ENCODE data around the gene ZG16.

DNA sequence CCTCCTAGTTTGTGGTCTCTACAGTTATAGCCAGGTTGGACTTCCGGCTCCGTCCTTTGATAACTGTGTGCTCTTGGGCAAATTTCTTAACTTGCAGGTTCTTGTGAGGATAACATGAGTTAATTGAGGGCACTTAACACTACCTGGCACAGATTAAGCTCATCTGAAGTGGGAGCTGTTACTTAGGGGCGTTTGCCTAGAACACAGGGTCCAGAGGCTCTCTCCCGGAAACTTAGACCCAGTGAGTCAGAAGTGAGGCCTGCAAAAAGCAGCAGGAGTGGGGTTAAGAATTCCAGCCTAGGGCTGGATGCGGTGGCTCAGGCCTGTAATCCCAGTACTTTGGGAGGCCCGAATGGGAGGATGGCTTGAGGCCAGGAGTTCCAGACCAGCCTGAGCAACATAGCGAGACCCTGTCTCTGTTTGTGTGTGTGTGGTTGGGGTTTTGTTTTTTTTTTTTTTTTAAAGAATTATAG, 43.6 kb downstream of the ZG16 start:
- TF ChIP-seq ZNF331 (CRISPR knock-in tag; IDR thresholded peaks at IDR 0.05; ENCODE audit: low read depth) (no peak), NANOG (IDR thresholded peaks at IDR 0.05; ENCODE audit: borderline replicate concordance) (no peak), EZH2 (IDR thresholded peaks at IDR 0.05; ENCODE audit: low read depth, unreplicated experiment) (no peak), POLR2AphosphoS5 (IDR thresholded peaks at IDR 0.05; ENCODE audit: low read depth) (no peak)
- TF ChIP-seq, protein P1, sequence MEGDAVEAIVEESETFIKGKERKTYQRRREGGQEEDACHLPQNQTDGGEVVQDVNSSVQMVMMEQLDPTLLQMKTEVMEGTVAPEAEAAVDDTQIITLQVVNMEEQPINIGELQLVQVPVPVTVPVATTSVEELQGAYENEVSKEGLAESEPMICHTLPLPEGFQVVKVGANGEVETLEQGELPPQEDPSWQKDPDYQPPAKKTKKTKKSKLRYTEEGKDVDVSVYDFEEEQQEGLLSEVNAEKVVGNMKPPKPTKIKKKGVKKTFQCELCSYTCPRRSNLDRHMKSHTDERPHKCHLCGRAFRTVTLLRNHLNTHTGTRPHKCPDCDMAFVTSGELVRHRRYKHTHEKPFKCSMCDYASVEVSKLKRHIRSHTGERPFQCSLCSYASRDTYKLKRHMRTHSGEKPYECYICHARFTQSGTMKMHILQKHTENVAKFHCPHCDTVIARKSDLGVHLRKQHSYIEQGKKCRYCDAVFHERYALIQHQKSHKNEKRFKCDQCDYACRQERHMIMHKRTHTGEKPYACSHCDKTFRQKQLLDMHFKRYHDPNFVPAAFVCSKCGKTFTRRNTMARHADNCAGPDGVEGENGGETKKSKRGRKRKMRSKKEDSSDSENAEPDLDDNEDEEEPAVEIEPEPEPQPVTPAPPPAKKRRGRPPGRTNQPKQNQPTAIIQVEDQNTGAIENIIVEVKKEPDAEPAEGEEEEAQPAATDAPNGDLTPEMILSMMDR (conservative IDR thresholded peaks at IDR 0.05; ENCODE audit: low read depth in 2 of 2), result no peak
- TF ChIP-seq, protein P2, sequence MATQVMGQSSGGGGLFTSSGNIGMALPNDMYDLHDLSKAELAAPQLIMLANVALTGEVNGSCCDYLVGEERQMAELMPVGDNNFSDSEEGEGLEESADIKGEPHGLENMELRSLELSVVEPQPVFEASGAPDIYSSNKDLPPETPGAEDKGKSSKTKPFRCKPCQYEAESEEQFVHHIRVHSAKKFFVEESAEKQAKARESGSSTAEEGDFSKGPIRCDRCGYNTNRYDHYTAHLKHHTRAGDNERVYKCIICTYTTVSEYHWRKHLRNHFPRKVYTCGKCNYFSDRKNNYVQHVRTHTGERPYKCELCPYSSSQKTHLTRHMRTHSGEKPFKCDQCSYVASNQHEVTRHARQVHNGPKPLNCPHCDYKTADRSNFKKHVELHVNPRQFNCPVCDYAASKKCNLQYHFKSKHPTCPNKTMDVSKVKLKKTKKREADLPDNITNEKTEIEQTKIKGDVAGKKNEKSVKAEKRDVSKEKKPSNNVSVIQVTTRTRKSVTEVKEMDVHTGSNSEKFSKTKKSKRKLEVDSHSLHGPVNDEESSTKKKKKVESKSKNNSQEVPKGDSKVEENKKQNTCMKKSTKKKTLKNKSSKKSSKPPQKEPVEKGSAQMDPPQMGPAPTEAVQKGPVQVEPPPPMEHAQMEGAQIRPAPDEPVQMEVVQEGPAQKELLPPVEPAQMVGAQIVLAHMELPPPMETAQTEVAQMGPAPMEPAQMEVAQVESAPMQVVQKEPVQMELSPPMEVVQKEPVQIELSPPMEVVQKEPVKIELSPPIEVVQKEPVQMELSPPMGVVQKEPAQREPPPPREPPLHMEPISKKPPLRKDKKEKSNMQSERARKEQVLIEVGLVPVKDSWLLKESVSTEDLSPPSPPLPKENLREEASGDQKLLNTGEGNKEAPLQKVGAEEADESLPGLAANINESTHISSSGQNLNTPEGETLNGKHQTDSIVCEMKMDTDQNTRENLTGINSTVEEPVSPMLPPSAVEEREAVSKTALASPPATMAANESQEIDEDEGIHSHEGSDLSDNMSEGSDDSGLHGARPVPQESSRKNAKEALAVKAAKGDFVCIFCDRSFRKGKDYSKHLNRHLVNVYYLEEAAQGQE (IDR thresholded peaks at IDR 0.05; ENCODE audit: unreplicated experiment), result no peak

All from GM23338 (cell line).